ENCODE data around the gene FXR2. TPM values are rescaled to one million over a fixed set of nuclear protein-coding genes. Genes with fewer than 3 reads are reported as not detected.

FXR2 gene
- total and polyA plus RNA-seq, 2 donors (not counting 3 experiments of a cell fraction or from before 2014, with no cell fraction given): 40.1 to 48.9 TPM

DNA sequence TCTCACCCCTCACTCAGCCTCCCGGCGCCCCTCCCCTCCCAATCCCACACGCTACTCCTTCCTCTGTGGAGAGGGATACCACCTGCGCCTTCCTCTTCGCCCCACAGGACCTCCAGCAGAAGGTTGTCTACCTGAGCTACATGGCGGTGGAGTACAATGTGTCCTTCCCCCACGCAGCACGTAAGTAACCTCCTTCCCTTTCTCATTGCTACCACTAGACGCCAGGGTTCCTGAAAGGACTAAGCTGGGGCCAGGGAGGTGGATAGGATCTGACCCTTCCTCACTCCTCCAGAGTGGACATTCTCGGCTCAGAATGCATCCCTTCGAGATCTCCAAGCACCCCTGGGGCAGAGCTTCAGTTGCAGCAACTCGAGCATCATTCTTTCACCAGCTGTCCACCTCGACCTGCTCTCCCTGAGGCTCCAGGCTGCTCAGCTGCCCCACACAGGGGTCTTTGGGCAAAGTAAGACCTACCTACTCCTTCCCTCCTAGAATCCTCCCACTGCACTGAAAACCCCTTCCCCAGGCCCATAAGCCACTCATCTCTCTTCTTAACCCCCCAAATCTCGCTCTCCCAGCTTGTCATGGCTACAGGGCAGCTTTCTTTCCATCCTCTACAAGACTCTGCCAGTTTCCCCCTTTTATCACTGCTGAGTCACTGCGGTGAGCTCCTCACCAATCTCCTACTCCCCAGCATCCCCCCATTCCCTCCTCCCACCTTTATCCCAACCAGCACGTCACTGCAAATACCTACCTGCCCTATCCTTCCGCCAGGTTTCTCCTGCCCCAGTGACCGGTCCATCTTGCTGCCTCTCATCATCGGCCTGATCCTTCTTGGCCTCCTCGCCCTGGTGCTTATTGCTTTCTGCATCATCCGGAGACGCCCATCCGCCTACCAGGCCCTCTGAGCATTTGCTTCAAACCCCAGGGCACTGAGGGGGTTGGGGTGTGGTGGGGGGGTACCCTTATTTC, 33.8 kb downstream of the FXR2 start:
- H3K9me1 ChIP-seq (replicated peaks; ENCODE audit: control insufficient read depth, extremely low read depth, insufficient read depth, low read length): no peaks in the 10 kb centered on the region
- BruUV-seq (replicated peaks): no TSS peak
- H3K4me3 ChIP-seq (replicated peaks in 1 of 3; ENCODE audit: insufficient read depth in 1 of 3, low read depth in 1 of 3, low read length in 3 of 3): no peak overlapping the region
- no peak overlapping the region for H3K9ac ChIP-seq (replicated peaks; ENCODE audit: extremely low read depth, insufficient read depth, low read length)
- dilution Hi-C loops (cut with MboI; ENCODE audit: extremely low pct_ligation_motif_present, low sequenced_read_pairs) (no loop called here), intact Hi-C loops (cut with micrococcal nuclease) (no loop called here)
- no peak overlapping the region for H3K27ac ChIP-seq (ENCODE audit: insufficient read depth, low read depth, low read length)
- no peaks in the 10 kb centered on the region for H4K20me1 ChIP-seq (replicated peaks; ENCODE audit: control insufficient read depth, extremely low read depth, insufficient read depth, low read length)
- no peaks in the 10 kb centered on the region for H3K9me3 ChIP-seq (replicated peaks; ENCODE audit: control insufficient read depth, insufficient read depth, low read length)
- FAIRE-seq (no peak), DNase-seq (ENCODE audit: low read depth, low spot score) (no peak)
- no peak for TF ChIP-seq MYC (IDR thresholded peaks at IDR 0.05; ENCODE audit: low read depth, low read length)
- TF ChIP-seq, protein P1, sequence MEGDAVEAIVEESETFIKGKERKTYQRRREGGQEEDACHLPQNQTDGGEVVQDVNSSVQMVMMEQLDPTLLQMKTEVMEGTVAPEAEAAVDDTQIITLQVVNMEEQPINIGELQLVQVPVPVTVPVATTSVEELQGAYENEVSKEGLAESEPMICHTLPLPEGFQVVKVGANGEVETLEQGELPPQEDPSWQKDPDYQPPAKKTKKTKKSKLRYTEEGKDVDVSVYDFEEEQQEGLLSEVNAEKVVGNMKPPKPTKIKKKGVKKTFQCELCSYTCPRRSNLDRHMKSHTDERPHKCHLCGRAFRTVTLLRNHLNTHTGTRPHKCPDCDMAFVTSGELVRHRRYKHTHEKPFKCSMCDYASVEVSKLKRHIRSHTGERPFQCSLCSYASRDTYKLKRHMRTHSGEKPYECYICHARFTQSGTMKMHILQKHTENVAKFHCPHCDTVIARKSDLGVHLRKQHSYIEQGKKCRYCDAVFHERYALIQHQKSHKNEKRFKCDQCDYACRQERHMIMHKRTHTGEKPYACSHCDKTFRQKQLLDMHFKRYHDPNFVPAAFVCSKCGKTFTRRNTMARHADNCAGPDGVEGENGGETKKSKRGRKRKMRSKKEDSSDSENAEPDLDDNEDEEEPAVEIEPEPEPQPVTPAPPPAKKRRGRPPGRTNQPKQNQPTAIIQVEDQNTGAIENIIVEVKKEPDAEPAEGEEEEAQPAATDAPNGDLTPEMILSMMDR (IDR thresholded peaks at IDR 0.05; ENCODE audit: extremely low read depth in 1 of 2, insufficient read depth in 1 of 2, low read depth in 1 of 2, low read length in 2 of 2): no peak
- TF ChIP-seq GATA2 (IDR thresholded peaks at IDR 0.05; ENCODE audit: insufficient read depth, insufficient read length, low read depth, low read length): no peak
- TF ChIP-seq POLR2AphosphoS5 (IDR thresholded peaks at IDR 0.05; ENCODE audit: insufficient read depth, low read depth, low read length): no peak
- no peak for TF ChIP-seq POLR2A (IDR thresholded peaks at IDR 0.05; ENCODE audit: low read depth, low read length)
- no peak for TF ChIP-seq FOS (IDR thresholded peaks at IDR 0.05; ENCODE audit: borderline replicate concordance, insufficient read depth, low read length)
- TF ChIP-seq, protein P2, sequence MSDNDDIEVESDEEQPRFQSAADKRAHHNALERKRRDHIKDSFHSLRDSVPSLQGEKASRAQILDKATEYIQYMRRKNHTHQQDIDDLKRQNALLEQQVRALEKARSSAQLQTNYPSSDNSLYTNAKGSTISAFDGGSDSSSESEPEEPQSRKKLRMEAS (IDR thresholded peaks at IDR 0.05; ENCODE audit: insufficient read depth, insufficient read length): no peak
- H3K27me3 ChIP-seq (ENCODE audit: control insufficient read depth in 2 of 2, insufficient read depth in 2 of 2, low read length in 2 of 2): no peaks in the 10 kb centered on the region
- POLR2A ChIA-PET: no interaction called here
- H2AFZ ChIP-seq (ENCODE audit: low read depth, low read length): no peak overlapping the region
- peaks cover 16 to 29% of the 10 kb centered on the region in 2 experiments for H3K36me3 ChIP-seq (ENCODE audit: control insufficient read depth in 2 of 2, extremely low read depth in 1 of 2, insufficient read depth in 2 of 2, low read length in 2 of 2)
- peaks cover 51% of the 10 kb centered on the region for H3K4me1 ChIP-seq (ENCODE audit: control insufficient read depth, extremely low read depth, insufficient read depth, low read length)
- H3K4me2 ChIP-seq (ENCODE audit: insufficient read depth, low read length): no peak overlapping the region
- peaks cover 42% of the 10 kb centered on the region for H3K79me2 ChIP-seq (ENCODE audit: control insufficient read depth, insufficient read depth, low read length)
- CTCF ChIA-PET: interaction anchor here (4.8 kb wide), 1 partner anchor 9 kb away, joined by 48 read pairs; the partner anchor contains the start of gene SOX15

Measured in endothelial cell of umbilical vein (primary cell).